Gastroesophageal sphincter (tissue), 4 donors: ENCODE data around the gene MATN4. TPM values are rescaled to one million over a fixed set of nuclear protein-coding genes. Genes with fewer than 3 reads are reported as not detected.

ENCODE experiments used
- ATAC-seq: fragments of 150-250 bp; one replicate; pipeline ENCODE4 v1.9.1; 2016; ENCODE audit warnings: mild to moderate bottlenecking, moderate library complexity
- H3K27ac ChIP-seq, 4 donors: fragments of 200-600 bp; sonication (generic) in 3 of 4; 1 replicate in 3 of 4; 2 replicates in 1 of 4; pipeline ENCODE4 v1.5.1; 2016 to 2019
- H3K27me3 ChIP-seq: fragments of 200-600 bp; sonication (generic); one replicate; pipeline ENCODE4 v1.5.1; 2019
- H3K36me3 ChIP-seq, 2 donors: fragments of 200-600 bp; sonication (generic); one replicate each; pipeline ENCODE4 v1.5.1; 2019; ENCODE audit warnings: control low read depth in 1 of 2
- H3K4me1 ChIP-seq, 3 donors: fragments of 200-600 bp; sonication (generic); 1 replicate in 2 of 3; 2 replicates in 1 of 3; pipeline ENCODE4 v1.5.1; 2016 to 2019; ENCODE audit warnings: control low read depth in 2 of 3
- H3K4me3 ChIP-seq, 2 donors: fragments of 200-600 bp; sonication (generic); one replicate each; pipeline ENCODE4 v1.5.1; 2019; ENCODE audit warnings: mild to moderate bottlenecking in 1 of 2, moderate library complexity in 1 of 2
- H3K9me3 ChIP-seq, 3 donors: fragments of 200-600 bp; sonication (generic); one replicate each; pipeline ENCODE4 v1.5.1; 2017 to 2019; ENCODE audit warnings: control low read depth in 2 of 3
- EP300 ChIP-seq: sonication (generic); formaldehyde crosslinking; IDR thresholded peaks from one replicate; pipeline ENCODE4 v1.6.1; 2017; ENCODE audit warnings: antibody characterized with exemption, mild to moderate bottlenecking
- POLR2A ChIP-seq, 2 donors: fragments of 450-650 bp; IDR thresholded peaks; one replicate each; pipeline ENCODE4 v1.6.1; 2017; ENCODE audit warnings: antibody characterized with exemption in 2 of 2, mild to moderate bottlenecking in 2 of 2, moderate library complexity in 1 of 2
- POLR2AphosphoS5 ChIP-seq: sonication (generic); formaldehyde crosslinking; IDR thresholded peaks from one replicate; pipeline ENCODE4 v1.6.1; 2017; ENCODE audit warnings: antibody characterized with exemption
- WGBS, 2 donors: methylation state at CpG; one replicate each; pipeline ENCODE4 v1.1.5; 2018; ENCODE audit warnings: low coverage in 1 of 2; 5-methylcytosine and 5-hydroxymethylcytosine counted together
- total RNA-seq, 4 donors: library from RNA; depleted of rRNA; stranded (reverse); fragments of >200 nt; gene quantifications; one replicate each; pipeline ENCODE4 v1.1.0, GENCODE V29; 2016
- TF ChIP-seq, protein P1 (sequence below), 4 experiments: fragments of 200-600 bp in 2 of 4; fragments of 450-650 bp in 2 of 4; sonication (generic) in 1 of 4; IDR thresholded peaks; one replicate each; pipeline ENCODE4 v1.5.1; 2017 to 2019; ENCODE audit warnings: antibody characterized with exemption in 4 of 4, mild to moderate bottlenecking in 2 of 4, moderate library complexity in 2 of 4

The MATN4 gene
- total RNA-seq, 4 donors from 2014 or later = not detected

DNA sequence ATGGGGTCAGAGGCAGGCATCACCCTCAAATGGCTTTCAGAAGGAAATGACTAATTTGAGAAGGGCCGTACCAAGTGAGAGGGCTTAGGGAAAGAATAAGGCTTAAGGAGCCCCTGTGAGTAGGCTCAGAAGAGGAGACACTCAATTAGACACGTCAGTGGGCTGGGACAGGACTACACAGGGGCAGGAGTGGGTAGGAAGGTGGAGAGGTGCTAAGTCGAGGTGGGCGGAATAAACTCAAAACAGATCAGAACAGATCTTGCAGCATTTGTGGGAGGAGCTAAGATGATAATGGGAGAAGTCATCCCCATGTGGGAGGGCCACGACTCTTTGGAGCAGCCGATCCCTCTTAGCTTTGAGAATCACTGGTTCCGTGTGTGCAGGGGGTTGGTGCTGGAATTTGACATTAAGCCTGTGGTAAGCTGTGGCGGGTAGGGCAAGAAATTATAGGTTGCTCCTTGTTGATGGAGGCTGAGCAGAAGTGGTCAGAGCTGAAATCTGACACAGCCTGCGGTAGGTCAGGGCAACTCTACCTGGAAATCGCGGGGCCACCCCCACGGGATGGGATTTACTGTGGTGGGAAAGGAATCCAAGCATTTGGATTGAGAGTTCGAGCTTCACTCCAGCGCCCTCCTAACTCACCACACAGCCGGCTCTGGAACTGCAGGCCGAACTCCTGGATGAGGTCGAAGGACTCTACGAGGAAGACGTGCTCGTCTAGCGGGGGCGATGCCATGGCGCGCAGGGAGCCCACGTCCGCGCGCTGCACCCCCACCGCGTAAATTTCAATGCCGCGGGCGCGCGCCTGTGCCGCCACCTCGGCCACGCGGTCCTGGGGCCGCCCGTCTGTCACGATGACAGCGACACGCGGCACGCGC, 4.3 kb downstream of the MATN4 start:
- H3K4me3 ChIP-seq = no peak overlapping the region
- no peaks in the 10 kb centered on the region for H3K36me3 ChIP-seq
- WGBS, 2 donors = 59 to 74% methylated on average over 8 to 32 of the region's 47 CpGs
- H3K27me3 ChIP-seq = peaks cover 86% of the 10 kb centered on the region
- no peak overlapping the region for H3K27ac ChIP-seq
- TF ChIP-seq POLR2A (IDR thresholded peaks at IDR 0.05) = no peak
- no peak for TF ChIP-seq POLR2AphosphoS5
- no peak for TF ChIP-seq EP300
- TF ChIP-seq, protein P1, sequence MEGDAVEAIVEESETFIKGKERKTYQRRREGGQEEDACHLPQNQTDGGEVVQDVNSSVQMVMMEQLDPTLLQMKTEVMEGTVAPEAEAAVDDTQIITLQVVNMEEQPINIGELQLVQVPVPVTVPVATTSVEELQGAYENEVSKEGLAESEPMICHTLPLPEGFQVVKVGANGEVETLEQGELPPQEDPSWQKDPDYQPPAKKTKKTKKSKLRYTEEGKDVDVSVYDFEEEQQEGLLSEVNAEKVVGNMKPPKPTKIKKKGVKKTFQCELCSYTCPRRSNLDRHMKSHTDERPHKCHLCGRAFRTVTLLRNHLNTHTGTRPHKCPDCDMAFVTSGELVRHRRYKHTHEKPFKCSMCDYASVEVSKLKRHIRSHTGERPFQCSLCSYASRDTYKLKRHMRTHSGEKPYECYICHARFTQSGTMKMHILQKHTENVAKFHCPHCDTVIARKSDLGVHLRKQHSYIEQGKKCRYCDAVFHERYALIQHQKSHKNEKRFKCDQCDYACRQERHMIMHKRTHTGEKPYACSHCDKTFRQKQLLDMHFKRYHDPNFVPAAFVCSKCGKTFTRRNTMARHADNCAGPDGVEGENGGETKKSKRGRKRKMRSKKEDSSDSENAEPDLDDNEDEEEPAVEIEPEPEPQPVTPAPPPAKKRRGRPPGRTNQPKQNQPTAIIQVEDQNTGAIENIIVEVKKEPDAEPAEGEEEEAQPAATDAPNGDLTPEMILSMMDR (IDR thresholded peaks at IDR 0.05) = no peak
- peaks cover 0 to 16% (median 3%) of the 10 kb centered on the region in 3 donors for H3K4me1 ChIP-seq
- ATAC-seq = no peak
- no peaks in the 10 kb centered on the region for H3K9me3 ChIP-seq

DNA sequence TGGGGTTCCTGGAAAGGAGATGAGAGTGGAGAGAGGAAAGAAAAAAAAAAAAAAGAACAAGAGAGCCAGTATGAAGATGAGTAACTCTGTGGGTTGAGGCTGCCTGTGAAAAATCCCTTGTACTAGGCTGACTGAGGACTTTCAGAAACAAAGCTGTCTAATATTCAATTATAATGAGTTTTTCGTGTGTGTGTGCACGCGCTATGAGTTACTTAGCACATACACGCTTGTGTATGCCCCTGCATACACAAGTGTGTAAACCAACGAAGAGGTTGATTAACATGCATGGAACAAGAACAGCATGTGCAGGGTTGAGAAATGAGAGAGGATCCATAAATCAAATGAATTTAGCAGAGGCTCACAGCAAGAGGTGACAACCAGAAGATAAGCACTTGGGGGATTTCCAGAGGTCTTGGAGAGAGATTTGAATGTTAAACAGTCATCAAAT, 6.3 kb downstream of the MATN4 start:
- no peaks in the 10 kb centered on the region for H3K36me3 ChIP-seq
- H3K27ac ChIP-seq = no peak overlapping the region
- TF ChIP-seq POLR2A (IDR thresholded peaks at IDR 0.05) = no peak
- TF ChIP-seq POLR2AphosphoS5 = no peak
- no peak for TF ChIP-seq EP300
- TF ChIP-seq, protein P1 (IDR thresholded peaks at IDR 0.05) = no peak
- ATAC-seq = no peak
- peaks cover 88% of the 10 kb centered on the region for H3K27me3 ChIP-seq
- H3K4me3 ChIP-seq = no peak overlapping the region
- H3K4me1 ChIP-seq = peaks cover 0 to 7% (median 3%) of the 10 kb centered on the region in 3 donors
- WGBS, 2 donors = 69 to 89% methylated on average over 5 of the region's 5 CpGs
- no peaks in the 10 kb centered on the region for H3K9me3 ChIP-seq

DNA sequence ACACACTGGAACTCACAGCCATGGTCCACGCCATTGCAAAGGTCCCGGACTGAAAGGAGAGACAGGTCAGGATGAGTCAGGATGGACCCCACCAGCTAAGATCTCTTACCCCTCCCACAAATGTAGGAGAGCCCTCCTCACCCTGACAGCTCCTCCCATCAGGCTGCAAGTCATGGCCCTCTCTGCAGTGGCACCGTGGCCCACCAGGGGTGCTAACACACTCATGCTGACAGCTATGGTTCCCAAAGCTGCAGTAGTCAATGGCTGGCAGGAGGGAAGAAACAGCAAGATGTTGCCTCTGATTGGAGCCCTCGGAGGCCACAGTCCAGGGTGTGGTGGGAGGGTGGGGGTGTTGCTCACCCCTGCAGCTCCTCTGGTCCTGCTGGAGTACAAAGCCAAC, 7.1 kb downstream of the MATN4 start:
- Histone ChIP-seq H3K4me1 (no peaks in the 10 kb centered on the region), H3K4me3 (no peak overlapping the region), H3K27ac (no peak overlapping the region), H3K9me3 (no peaks in the 10 kb centered on the region), H3K36me3 (no peaks in the 10 kb centered on the region), H3K27me3 (peaks cover 85% of the 10 kb centered on the region)
- 0 to 14% methylated on average over 1 of the region's 4 CpGs for WGBS, 2 donors
- TF ChIP-seq POLR2AphosphoS5 = no peak
- TF ChIP-seq, protein P1 (IDR thresholded peaks at IDR 0.05) = no peak
- TF ChIP-seq EP300 = no peak
- TF ChIP-seq POLR2A (IDR thresholded peaks at IDR 0.05) = no peak
- no peak for ATAC-seq

DNA sequence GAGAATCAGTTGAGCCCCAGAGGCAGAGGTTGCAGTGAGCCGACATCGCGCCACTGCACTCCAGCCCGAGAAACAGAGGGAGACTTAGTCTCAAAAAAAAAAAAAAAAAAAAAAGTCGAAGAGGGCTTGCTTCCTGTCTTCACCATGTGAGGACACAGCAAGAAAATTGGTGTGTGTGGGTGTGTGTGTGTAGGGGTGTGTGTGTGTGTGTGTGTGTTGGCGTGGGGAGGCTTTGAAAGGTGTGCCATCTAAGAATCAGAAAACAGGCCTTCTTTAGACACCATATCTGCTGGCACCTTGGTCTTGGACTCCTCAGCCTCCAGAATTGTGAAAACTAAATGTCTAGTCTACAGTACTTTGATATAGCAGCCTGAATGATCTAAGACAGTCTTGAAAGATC, 8.3 kb downstream of the MATN4 start:
- TF ChIP-seq EP300 (no peak), POLR2A (IDR thresholded peaks at IDR 0.05) (no peak), POLR2AphosphoS5 (no peak)
- TF ChIP-seq, protein P1 (IDR thresholded peaks at IDR 0.05) = no peak
- Histone ChIP-seq H3K9me3 (no peaks in the 10 kb centered on the region), H3K4me1 (no peaks in the 10 kb centered on the region), H3K27me3 (peaks cover 88% of the 10 kb centered on the region), H3K36me3 (no peaks in the 10 kb centered on the region), H3K4me3 (no peak overlapping the region), H3K27ac (no peak overlapping the region)
- 83 to 100% methylated on average over 1 to 2 of the region's 6 CpGs for WGBS, 2 donors
- no peak for ATAC-seq
